ENCODE measurements around the gene TEDDM1.

Gene TEDDM1

DNA sequence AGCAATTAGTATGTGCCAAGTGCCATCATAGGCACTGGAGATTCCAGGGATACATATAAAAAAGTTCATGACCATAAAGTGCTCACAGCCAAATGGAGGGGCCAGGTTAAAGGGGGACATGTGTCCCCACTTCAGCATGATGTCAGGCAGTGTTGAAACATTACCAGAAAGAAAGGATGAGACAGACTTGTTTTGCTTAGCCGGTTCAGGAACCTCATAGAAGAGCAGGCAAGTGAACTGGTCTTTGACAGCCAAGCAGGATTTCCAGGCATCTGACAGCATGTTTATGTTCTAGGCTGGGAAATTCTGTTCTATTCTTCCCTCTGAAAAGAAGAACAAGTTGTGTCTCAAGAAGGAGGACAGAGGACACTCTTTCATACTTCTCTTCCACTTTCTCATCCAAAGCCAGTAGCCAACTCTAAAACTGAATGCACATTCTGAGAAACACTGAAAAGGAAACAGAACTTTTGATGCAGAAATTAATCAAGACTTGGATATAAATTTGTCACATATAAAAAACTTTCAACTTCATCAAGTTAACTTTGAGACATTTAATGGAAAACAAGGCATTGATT, 48.6 kb downstream of the TEDDM1 start:
- TF ChIP-seq, protein P1, sequence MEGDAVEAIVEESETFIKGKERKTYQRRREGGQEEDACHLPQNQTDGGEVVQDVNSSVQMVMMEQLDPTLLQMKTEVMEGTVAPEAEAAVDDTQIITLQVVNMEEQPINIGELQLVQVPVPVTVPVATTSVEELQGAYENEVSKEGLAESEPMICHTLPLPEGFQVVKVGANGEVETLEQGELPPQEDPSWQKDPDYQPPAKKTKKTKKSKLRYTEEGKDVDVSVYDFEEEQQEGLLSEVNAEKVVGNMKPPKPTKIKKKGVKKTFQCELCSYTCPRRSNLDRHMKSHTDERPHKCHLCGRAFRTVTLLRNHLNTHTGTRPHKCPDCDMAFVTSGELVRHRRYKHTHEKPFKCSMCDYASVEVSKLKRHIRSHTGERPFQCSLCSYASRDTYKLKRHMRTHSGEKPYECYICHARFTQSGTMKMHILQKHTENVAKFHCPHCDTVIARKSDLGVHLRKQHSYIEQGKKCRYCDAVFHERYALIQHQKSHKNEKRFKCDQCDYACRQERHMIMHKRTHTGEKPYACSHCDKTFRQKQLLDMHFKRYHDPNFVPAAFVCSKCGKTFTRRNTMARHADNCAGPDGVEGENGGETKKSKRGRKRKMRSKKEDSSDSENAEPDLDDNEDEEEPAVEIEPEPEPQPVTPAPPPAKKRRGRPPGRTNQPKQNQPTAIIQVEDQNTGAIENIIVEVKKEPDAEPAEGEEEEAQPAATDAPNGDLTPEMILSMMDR (conservative IDR thresholded peaks at IDR 0.05; ENCODE audit: low read depth, low read length) = no peak
- H3K4me3 ChIP-seq (ENCODE audit: low read length) = no peak overlapping the region
- no peak for DNase-seq (ENCODE audit: low read depth)

DNA sequence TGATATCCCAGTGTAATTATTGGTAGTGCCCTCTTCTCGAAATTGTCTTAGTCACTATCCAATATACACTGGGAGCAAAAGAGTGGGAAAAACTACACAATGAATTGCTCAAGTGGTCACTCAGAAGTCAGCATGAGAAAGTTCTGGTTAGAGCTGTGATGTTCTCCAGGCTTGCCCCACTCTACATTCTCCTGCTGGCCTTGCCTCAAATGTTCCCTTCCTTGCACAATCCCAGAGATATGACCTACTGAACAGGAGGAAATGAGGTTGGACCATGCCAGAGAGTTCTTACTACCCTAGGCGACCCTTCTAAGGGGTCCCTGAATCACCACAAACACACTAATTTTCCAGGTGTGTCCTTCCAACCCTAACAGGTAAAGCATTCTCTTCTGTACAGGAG, 49.6 kb downstream of the TEDDM1 start:
- no peak for DNase-seq (ENCODE audit: low read depth)
- H3K4me3 ChIP-seq (ENCODE audit: low read length) = no peak overlapping the region
- TF ChIP-seq, protein P1 (conservative IDR thresholded peaks at IDR 0.05; ENCODE audit: low read depth, low read length) = no peak

DNA sequence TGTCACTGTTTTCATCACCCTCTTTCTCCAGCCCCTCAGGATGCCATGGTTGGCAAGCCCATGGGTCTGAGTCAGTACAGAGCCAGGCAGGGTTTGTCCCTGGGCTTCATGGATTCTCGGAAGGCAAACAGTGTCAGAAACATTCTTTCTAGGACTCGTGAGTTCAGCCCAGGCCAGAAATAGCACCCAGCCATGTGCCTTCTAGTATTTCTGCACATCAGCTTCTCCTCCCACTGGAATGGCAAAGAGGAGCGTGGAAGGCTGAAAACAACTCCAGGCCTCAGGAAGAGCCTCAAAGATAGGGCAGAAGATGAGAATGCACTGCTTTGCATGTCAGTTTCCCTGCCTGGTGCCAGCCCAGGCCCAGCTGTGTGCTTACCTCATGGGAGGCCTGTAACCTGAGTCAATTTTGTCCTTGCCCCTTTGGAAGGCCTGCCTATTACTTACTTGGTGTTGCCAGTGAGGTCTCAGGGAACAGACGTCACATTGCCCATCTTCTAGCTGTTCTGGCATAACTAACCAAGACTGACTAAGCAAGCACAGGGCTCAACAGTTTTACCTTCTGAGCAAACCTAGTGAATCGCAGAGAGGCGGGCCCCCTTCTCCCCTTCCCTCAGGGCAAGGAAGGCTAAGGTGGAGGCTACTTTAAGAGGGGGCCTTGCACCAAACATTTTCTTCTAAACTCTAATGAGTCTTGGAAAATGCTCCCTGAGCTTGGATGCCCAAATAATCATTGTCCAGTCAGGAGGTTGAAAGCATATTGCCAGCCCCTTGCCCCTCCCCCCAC, 51.3 kb downstream of the TEDDM1 start:
- no peak overlapping the region for H3K4me3 ChIP-seq (ENCODE audit: low read length)
- peak; percentile 17 for DNase-seq (ENCODE audit: low read depth)
- TF ChIP-seq, protein P1 (conservative IDR thresholded peaks at IDR 0.05; ENCODE audit: low read depth, low read length) = no peak
